Neural crest cell (in vitro differentiated cells): Measurements from ENCODE around the gene GBP3. TPM values are rescaled to one million over a fixed set of nuclear protein-coding genes. Genes with fewer than 3 reads are reported as not detected.

Experiments used
- DNase-seq: peaks from one replicate; pipeline ENCODE4 v3.0.0; 2021; ENCODE audit warnings: low read depth, mixed read lengths, low spot score
- H3K27ac Mint-ChIP-seq: one replicate; pipeline ENCODE4 v1.8.0; 2021; ENCODE audit warnings: mild to moderate bottlenecking, mixed read lengths; ENCODE audit not compliant: unreplicated experiment
- H3K27me3 Mint-ChIP-seq: 2 replicates; pipeline ENCODE4 v1.8.0; 2021; ENCODE audit warnings: low read depth, mild to moderate bottlenecking, mixed read lengths
- H3K36me3 Mint-ChIP-seq: 2 replicates; pipeline ENCODE4 v1.8.0; 2021; ENCODE audit warnings: low read depth, mild to moderate bottlenecking, mixed read lengths
- H3K4me1 Mint-ChIP-seq: 2 replicates; pipeline ENCODE4 v1.8.0; 2021; ENCODE audit warnings: mixed read lengths
- H3K4me3 Mint-ChIP-seq: one replicate; pipeline ENCODE4 v1.8.0; 2021; ENCODE audit warnings: mild to moderate bottlenecking, mixed read lengths
- H3K9me3 Mint-ChIP-seq: 2 replicates; pipeline ENCODE4 v1.8.0; 2021; ENCODE audit warnings: mixed read lengths
- CTCF ChIP-seq: fragments of 200-600 bp; sonication (generic); conservative IDR thresholded peaks from 2 replicates; pipeline ENCODE4 v1.5.0; 2021; ENCODE audit warnings: antibody characterized with exemption, mild to moderate bottlenecking
- long read RNA-seq: library from polyadenylated mRNA; unstranded; transcript quantifications from one replicate; pipeline ENCODE4 v2.0.0, GENCODE V29; 2020
- total RNA-seq: library from RNA; stranded (reverse); gene quantifications from 2 replicates; pipeline ENCODE4 v1.2.1, GENCODE V29; 2021

The GBP3 gene
- total RNA-seq: not detected in 2 replicates
- long read RNA-seq: 0 reads

- DNase-seq: no peak
- H3K27ac Mint-ChIP-seq: no peak within 1 kb of the TSS
- H3K4me3 Mint-ChIP-seq: no peak within 1 kb of the TSS
- no peaks in the 10 kb centered on the region for H3K27me3 Mint-ChIP-seq
- H3K4me1 Mint-ChIP-seq: no peaks in the 10 kb centered on the region
- no peak for TF ChIP-seq CTCF
- no peaks in the 10 kb centered on the region for H3K36me3 Mint-ChIP-seq
- H3K9me3 Mint-ChIP-seq: peaks cover 10% of the 10 kb centered on the region
These were observed at the start of gene GBP3 for GRCh38 chr1:89022167-89022959. Gene GBP3, minus strand, starts transcription at chr1:89022866. Its CDS starts 2,145 bp downstream, at chr1:89020721.

GRCh38 chr1:89070509-89070908 lies 47.8 kb upstream of the GBP3 start:
- H3K27me3 Mint-ChIP-seq: no peaks in the 10 kb centered on the region
- H3K27ac Mint-ChIP-seq: no peak overlapping the region
- no peak overlapping the region for H3K4me3 Mint-ChIP-seq
- no peak for TF ChIP-seq CTCF
- peaks cover 2% of the 10 kb centered on the region for H3K36me3 Mint-ChIP-seq
- no peak for DNase-seq
- peaks cover 8% of the 10 kb centered on the region for H3K9me3 Mint-ChIP-seq
- H3K4me1 Mint-ChIP-seq: no peaks in the 10 kb centered on the region

GRCh38 chr1:89069951-89070350 lies 47.3 kb upstream of the GBP3 start:
- TF ChIP-seq CTCF: no peak
- H3K36me3 Mint-ChIP-seq: peaks cover 2% of the 10 kb centered on the region
- H3K4me3 Mint-ChIP-seq: no peak overlapping the region
- no peaks in the 10 kb centered on the region for H3K27me3 Mint-ChIP-seq
- DNase-seq: no peak
- H3K9me3 Mint-ChIP-seq: peaks cover 8% of the 10 kb centered on the region
- peaks cover 2% of the 10 kb centered on the region for H3K4me1 Mint-ChIP-seq
- H3K27ac Mint-ChIP-seq: no peak overlapping the region

GRCh38 chr1:89068291-89068690 lies 45.6 kb upstream of the GBP3 start:
- Mint-ChIP-seq H3K4me3 (no peak overlapping the region), H3K9me3 (peaks cover 4% of the 10 kb centered on the region), H3K27me3 (no peaks in the 10 kb centered on the region), H3K36me3 (no peaks in the 10 kb centered on the region), H3K27ac (no peak overlapping the region), H3K4me1 (peaks cover 16% of the 10 kb centered on the region)
- TF ChIP-seq CTCF: no peak
- DNase-seq: no peak

GRCh38 chr1:89065079-89065868 lies 42.6 kb upstream of the GBP3 start, which contains the start of gene GBP1:
Gene GBP1, minus strand, starts transcription at chr1:89065208. Its CDS starts 1,974 bp downstream, at chr1:89063234.
- no peak for TF ChIP-seq CTCF
- H3K27me3 Mint-ChIP-seq: no peaks in the 10 kb centered on the region
- no peaks in the 10 kb centered on the region for H3K36me3 Mint-ChIP-seq
- no peak within 1 kb of the TSS for H3K27ac Mint-ChIP-seq
- peaks cover 16% of the 10 kb centered on the region for H3K4me1 Mint-ChIP-seq
- H3K4me3 Mint-ChIP-seq: no peak within 1 kb of the TSS
- DNase-seq: no peak
- H3K9me3 Mint-ChIP-seq: no peaks in the 10 kb centered on the region
